HepG2 (cell line): ENCODE results near the gene TAF7. TPM values are rescaled to one million over a fixed set of nuclear protein-coding genes. Genes with fewer than 3 reads are reported as not detected.

ENCODE experiments used
- ATAC-seq: fragments of 200-7000 bp; cut with Tn5 transposase; 3 replicates; pipeline ENCODE4 v1.9.1; 2020; ENCODE audit warnings: mild to moderate bottlenecking, moderate library complexity
- BruUV-seq: library from RNA; stranded (reverse); fragments of 400-500 nt; replicated peaks from 2 replicates; lab custom pipeline; 2021; lab: Mats Ljungman, UMichigan
- CTCF ChIA-PET: fragments of 300-600 bp; formaldehyde crosslinking; extraction: SDS; loops from one replicate; lab custom pipeline; 2021; ENCODE audit warnings: low total read pairs, inconsistent platforms, low intra/inter-chr PET ratio; lab: Yijun Ruan, JAX
- POLR2A ChIA-PET: fragments of 350-600 bp; sonication (Branson Sonifier 250); formaldehyde crosslinking; loops from one replicate; lab custom pipeline; 2020; ENCODE audit warnings: antibody characterized with exemption, inconsistent platforms; lab: Yijun Ruan, JAX
- DNase-seq: peaks from one replicate; pipeline ENCODE4 v3.0.0-alpha.2; 2015; ENCODE audit warnings: low spot score
- FAIRE-seq: peaks from 3 replicates; lab custom pipeline; 2011; peaks lifted over from hg19 to GRCh38; lab: Jason Lieb, UNC
- H2AFZ ChIP-seq: one replicate; pipeline ENCODE4 v1.6.1; 2011; ENCODE audit warnings: low read length, inconsistent platforms
- H3K27ac ChIP-seq: fragments of 300-600 bp; 3 replicates; pipeline ENCODE4 v1.8.0; 2011; ENCODE audit warnings: mixed run types, mild to moderate bottlenecking, mixed read lengths, low read length, inconsistent platforms; ENCODE audit not compliant: insufficient read depth; ENCODE audit errors: extremely low read length
- H3K27me3 ChIP-seq, 2 experiments: fragments of 200-600 bp in 1 of 2; 2 replicates in 1 of 2; 3 replicates in 1 of 2; pipeline versions ENCODE4 v1.6.0 to v1.8.0; 2011; ENCODE audit warnings: low read length in 2 of 2, mild to moderate bottlenecking in 2 of 2, moderate library complexity in 2 of 2, inconsistent platforms in 1 of 2; ENCODE audit not compliant: insufficient read depth in 2 of 2, control insufficient read depth in 1 of 2
- H3K36me3 ChIP-seq, 2 experiments: fragments of 200-600 bp in 1 of 2; replicated peaks in 1 of 2; 2 replicates in 1 of 2; 3 replicates in 1 of 2; pipeline versions ENCODE4 v1.5.1 to v1.8.0; 2011; ENCODE audit warnings: low read length in 2 of 2, inconsistent platforms in 1 of 2; ENCODE audit not compliant: insufficient read depth in 2 of 2, control insufficient read depth in 1 of 2
- H3K4me1 ChIP-seq: 2 replicates; pipeline ENCODE4 v1.5.1; 2012; ENCODE audit warnings: low read length, inconsistent platforms; ENCODE audit not compliant: insufficient read depth
- H3K4me2 ChIP-seq: 2 replicates; pipeline ENCODE4 v1.6.0; 2011; ENCODE audit warnings: low read depth, low read length, inconsistent platforms
- H3K4me3 ChIP-seq, 3 experiments: fragments of 200-600 bp in 1 of 3; sonication (generic), shearing (Covaris generic) in 1 of 3; replicated peaks in 1 of 3; 2 replicates each; pipeline ENCODE4 v1.5.1; 2011 to 2016; ENCODE audit warnings: low read length in 3 of 3, inconsistent platforms in 2 of 3, low read depth in 2 of 3, mild to moderate bottlenecking in 2 of 3, control low read depth in 1 of 3, mixed read lengths in 1 of 3; ENCODE audit not compliant: insufficient read depth in 1 of 3
- H3K79me2 ChIP-seq: one replicate; pipeline ENCODE4 v1.6.1; 2011; ENCODE audit warnings: low read length, inconsistent platforms; ENCODE audit not compliant: insufficient read depth
- H3K9ac ChIP-seq: 2 replicates; pipeline ENCODE4 v1.6.0; 2011; ENCODE audit warnings: mild to moderate bottlenecking, low read depth, low read length, inconsistent platforms; ENCODE audit not compliant: insufficient read depth
- H3K9me3 ChIP-seq: 2 replicates; pipeline ENCODE4 v1.5.1; 2012; ENCODE audit warnings: mild to moderate bottlenecking, low read length
- H4K20me1 ChIP-seq: 2 replicates; pipeline ENCODE4 v1.6.0; 2011; ENCODE audit warnings: inconsistent platforms, mild to moderate bottlenecking, low read length, moderate library complexity; ENCODE audit not compliant: insufficient read depth
- AHR ChIP-seq: IDR thresholded peaks from 2 replicates; pipeline ENCODE4 v1.6.1; 2018; ENCODE audit warnings: missing genetic modification reagents, missing compliant biosample characterization
- CBX5 ChIP-seq: sonication (generic); formaldehyde crosslinking; IDR thresholded peaks from 2 replicates; pipeline ENCODE4 v1.4.0; 2020; ENCODE audit warnings: missing genetic modification reagents, borderline replicate concordance
- ISL2 ChIP-seq: sonication (generic); formaldehyde crosslinking; IDR thresholded peaks from 2 replicates; pipeline ENCODE4 v1.5.0; 2020; ENCODE audit warnings: missing genetic modification reagents
- NR3C1 ChIP-seq: sonication (generic); formaldehyde crosslinking; IDR thresholded peaks from 2 replicates; pipeline ENCODE4 v1.4.0; 2020; ENCODE audit warnings: missing genetic modification reagents
- ZNF138 ChIP-seq: sonication (generic); formaldehyde crosslinking; IDR thresholded peaks from 2 replicates; pipeline ENCODE4 v1.5.0; 2020; ENCODE audit warnings: mild to moderate bottlenecking, low read depth, missing genetic modification reagents
- ZNF460 ChIP-seq: sonication (generic); formaldehyde crosslinking; IDR thresholded peaks from 2 replicates; pipeline ENCODE4 v1.5.1; 2020; ENCODE audit warnings: missing genetic modification reagents, mild to moderate bottlenecking, borderline replicate concordance
- ZNF563 ChIP-seq: sonication (generic); formaldehyde crosslinking; IDR thresholded peaks from 2 replicates; pipeline ENCODE4 v1.8.0; 2022; ENCODE audit warnings: mild to moderate bottlenecking, moderate library complexity, missing genetic modification reagents
- WGBS: methylation state at CpG from one replicate; pipeline ENCODE4 v1.1.6; 2017; ENCODE audit warnings: low lambda C conversion rate; 5-methylcytosine and 5-hydroxymethylcytosine counted together
- in situ Hi-C: cut with HindIII; loops from 2 replicates; pipeline ENCODE4 v1.10.0; 2017; ENCODE audit warnings: low pct_unique_long_range_greater_than_20kb; ENCODE audit not compliant: extremely low pct_ligation_motif_present
- intact Hi-C: fragments of 100-400 bp; cut with micrococcal nuclease; formaldehyde crosslinking; loops from one replicate; pipeline ENCODE4 v1.10.0; 2022; ENCODE audit not compliant: unreplicated experiment
- polyA plus RNA-seq, 8 experiments: library from polyadenylated mRNA; depleted of rRNA in 3 of 8; stranded (reverse) in 7 of 8; unstranded in 1 of 8; fragments of >200 nt; fragmentation: Illumina TruSeq in 4 of 8; extraction: Trizol in 4 of 8; gene quantifications; 2 replicates each; pipeline versions ENCODE4 v1.2.1 to v1.2.3, GENCODE V29; 2011 to 2016; ENCODE audit warnings: low read depth in 4 of 8, missing spikeins in 1 of 8, mixed read lengths in 1 of 8; ENCODE audit not compliant: insufficient read depth in 1 of 8
- total RNA-seq, 5 experiments: library from RNA; depleted of rRNA; stranded (reverse); fragments of >200 nt; fragmentation: Illumina TruSeq; extraction: Trizol; gene quantifications; 2 replicates each; pipeline ENCODE4 v1.2.3, GENCODE V29; 2016; ENCODE audit warnings: low read depth in 1 of 5
- TF ChIP-seq, protein P1 (sequence below): sonication (generic); formaldehyde crosslinking; IDR thresholded peaks from 2 replicates; pipeline ENCODE4 v1.5.0; 2020; ENCODE audit warnings: mild to moderate bottlenecking, missing genetic modification reagents, moderate library complexity

The TAF7 gene
- total and polyA plus RNA-seq, 2 of the 13 experiments (the other 11 are each of a cell fraction or from before 2014, with no cell fraction given): 41.6 to 61.5 TPM

DNA sequence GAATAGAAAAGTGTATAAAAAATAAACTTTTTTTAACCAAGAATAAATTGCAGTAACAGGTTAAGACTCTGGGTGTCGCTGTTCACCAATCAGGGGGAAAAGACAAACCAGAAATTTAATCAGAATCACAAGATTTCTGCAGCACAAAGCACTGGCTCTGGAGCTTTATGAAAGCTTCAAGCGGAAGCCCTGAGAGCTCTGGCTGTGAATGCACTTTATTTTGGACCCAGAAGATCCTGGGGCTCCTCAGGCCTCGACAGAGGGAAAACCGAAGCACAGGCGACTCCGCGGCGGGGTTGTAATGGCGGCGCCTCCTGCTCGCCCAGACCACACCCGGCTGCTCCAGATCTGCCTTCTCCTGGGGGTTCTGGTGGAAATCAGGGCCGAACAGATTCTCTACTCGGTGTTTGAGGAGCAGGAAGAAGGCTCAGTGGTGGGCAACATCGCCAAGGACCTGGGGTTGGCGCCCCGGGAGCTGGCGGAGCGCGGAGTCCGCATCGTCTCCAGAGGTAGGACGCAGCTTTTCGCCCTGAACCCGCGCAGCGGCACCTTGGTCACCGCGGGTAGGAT is 34.4 kb upstream of the TAF7 start, which contains the start of gene PCDHGA4:
Gene PCDHGA4 (plus strand): TSS at position 122 of the 570 bp plus-strand sequence. CDS start 87 bp downstream, at position 209.
- Histone ChIP-seq H3K4me1 (no peaks in the 10 kb centered on the region; the same call in 1 of the 2 replicates), H4K20me1 (no peaks in the 10 kb centered on the region), H3K27me3 (no peaks in the 10 kb centered on the region; a peak in 1 of 5 replicates), H3K36me3 (no peaks in the 10 kb centered on the region), H3K4me2 (no peak within 1 kb of the TSS), H3K4me3 (no peak within 1 kb of the TSS), H3K9me3 (peaks cover 18% of the 10 kb centered on the region), H3K9ac (no peak within 1 kb of the TSS), H3K79me2 (no peaks in the 10 kb centered on the region), H3K27ac (no peak within 1 kb of the TSS), H2AFZ (no peak within 1 kb of the TSS)
- CTCF ChIA-PET: no interaction called here
- ATAC-seq (no peak), FAIRE-seq (no peak), DNase-seq (no peak)
- intact Hi-C loops: loop anchor here (10.0 kb wide), 1 partner anchor 170 kb away; no protein-coding TSS in a partner anchor
- in situ Hi-C loops: loop anchor here (10.0 kb wide), 1 partner anchor 170 kb away; no protein-coding TSS in a partner anchor
- POLR2A ChIA-PET: no interaction called here
- TF ChIP-seq ZNF138 (CRISPR knock-in tag) (no peak), AHR (CRISPR knock-in tag) (no peak), CBX5 (CRISPR knock-in tag) (no peak), ZNF460 (CRISPR knock-in tag) (no peak), ZNF563 (CRISPR knock-in tag) (no peak), NR3C1 (CRISPR knock-in tag) (no peak), ISL2 (no peak)
- TF ChIP-seq, protein P1, sequence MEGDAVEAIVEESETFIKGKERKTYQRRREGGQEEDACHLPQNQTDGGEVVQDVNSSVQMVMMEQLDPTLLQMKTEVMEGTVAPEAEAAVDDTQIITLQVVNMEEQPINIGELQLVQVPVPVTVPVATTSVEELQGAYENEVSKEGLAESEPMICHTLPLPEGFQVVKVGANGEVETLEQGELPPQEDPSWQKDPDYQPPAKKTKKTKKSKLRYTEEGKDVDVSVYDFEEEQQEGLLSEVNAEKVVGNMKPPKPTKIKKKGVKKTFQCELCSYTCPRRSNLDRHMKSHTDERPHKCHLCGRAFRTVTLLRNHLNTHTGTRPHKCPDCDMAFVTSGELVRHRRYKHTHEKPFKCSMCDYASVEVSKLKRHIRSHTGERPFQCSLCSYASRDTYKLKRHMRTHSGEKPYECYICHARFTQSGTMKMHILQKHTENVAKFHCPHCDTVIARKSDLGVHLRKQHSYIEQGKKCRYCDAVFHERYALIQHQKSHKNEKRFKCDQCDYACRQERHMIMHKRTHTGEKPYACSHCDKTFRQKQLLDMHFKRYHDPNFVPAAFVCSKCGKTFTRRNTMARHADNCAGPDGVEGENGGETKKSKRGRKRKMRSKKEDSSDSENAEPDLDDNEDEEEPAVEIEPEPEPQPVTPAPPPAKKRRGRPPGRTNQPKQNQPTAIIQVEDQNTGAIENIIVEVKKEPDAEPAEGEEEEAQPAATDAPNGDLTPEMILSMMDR (CRISPR knock-in tag): peak; percentile 21
- WGBS: 60% methylated on average over 17 of the region's 29 CpGs
- BruUV-seq: no TSS peak
